Cerebellar nuclear complex (tissue), 1 donor: ENCODE measurements around the gene RPL15.

Source experiments
- DNase-seq, 2 experiments: peaks; one replicate each; lab custom pipeline; 2025; lab: John Stamatoyannopoulos, UW

The RPL15 gene

DNA sequence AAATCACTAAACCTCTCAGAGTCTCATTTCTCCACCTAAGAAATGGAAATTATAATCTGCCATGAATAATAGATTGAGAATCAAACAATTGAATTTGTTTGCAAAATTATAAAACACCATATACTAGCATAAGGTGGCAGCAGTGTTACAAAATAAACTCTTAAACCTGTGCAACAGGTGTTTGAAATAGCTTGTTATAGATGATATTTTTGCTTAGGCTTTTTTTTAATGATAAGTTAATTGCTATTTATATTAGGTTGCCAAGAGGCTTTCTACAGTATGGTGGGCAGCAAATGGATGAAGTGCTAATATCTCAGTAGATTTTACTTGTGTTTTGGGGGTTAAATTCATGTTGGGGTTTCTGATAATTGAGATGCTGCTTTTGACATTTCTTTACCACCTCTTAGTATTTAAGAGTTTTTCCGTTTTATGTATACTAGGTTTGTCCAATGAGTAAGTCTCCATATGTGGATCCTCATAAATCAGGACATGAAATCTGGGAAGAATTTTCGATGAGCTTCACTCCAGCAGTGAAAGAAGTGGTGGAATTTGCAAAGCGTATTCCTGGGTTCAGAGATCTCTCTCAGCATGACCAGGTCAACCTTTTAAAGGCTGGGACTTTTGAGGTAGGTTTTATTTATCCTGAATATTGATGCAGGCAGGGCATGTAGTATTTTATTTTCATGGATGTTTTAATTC lies 47.8 kb downstream of the RPL15 start:
- DNase-seq: no peak

- no peak for DNase-seq
Measured at GRCh38 chr3:23966328-23966727, 49.4 kb downstream of the RPL15 start.

DNA sequence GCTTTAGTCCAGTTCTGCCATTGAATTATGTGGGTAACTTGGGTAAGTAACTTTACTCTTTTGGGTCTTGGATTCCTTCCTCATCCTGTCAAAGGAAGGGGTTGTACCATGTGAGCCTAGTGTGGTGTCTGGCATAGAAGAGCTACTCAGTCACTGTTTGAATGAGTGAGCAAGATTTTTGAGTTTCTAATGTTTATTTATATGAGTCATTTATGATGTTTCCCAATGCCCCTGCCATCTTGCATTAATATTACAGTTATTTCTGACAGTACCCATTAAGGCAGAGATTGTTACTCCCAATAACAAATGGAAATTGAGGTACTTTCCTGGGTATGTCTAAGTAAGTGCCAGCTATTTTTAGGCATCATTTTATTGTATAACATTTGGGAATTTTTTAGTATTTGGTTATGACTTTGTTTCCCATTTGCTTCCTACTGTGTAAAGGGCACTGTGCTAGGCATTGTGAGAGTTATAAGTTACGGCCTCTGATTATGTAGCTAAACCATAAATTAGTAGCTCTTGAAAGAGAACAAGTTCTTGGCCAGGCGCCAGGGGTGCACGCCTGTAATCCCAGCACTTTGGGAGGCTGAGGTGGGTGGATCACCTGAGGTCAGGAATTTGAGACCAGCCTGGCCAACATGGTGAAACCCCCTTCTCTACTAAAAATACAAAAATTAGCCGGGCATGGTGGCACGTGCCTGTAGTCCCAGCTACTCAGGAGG lies 51.7 kb downstream of the RPL15 start:
- DNase-seq: no peak

DNA sequence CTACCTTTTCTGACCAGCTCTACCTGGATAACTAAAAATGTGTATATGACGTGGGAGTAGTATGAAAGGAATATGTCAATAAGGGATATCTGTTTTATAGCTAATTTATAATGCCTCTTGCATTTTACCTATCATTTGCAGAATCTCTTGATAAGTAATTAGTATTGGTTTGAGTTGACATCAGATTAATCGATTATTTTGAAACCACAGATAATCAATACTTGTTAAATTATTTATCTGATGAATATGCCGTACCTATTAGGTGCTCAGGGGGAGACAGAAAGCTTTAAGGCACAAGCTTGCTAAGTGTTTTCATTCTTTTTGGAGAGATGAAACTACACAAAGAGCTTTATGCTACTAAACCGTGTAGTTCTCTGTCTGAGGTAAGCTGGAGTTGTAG lies 52.5 kb downstream of the RPL15 start:
- no peak for DNase-seq
